Duodenal mucosa (tissue), 2 donors: ENCODE results near the gene PKNOX2.

ENCODE experiments used
- H3K27ac ChIP-seq: one replicate; pipeline ENCODE4 v1.7.0; 2013; ENCODE audit warnings: low read depth, low read length
- H3K27me3 ChIP-seq, 2 donors: one replicate each; pipeline ENCODE4 v1.7.0; 2013; ENCODE audit warnings: low read length in 2 of 2, control low read depth in 1 of 2; ENCODE audit not compliant: insufficient read depth in 2 of 2, control insufficient read depth in 1 of 2
- H3K36me3 ChIP-seq, 2 donors: one replicate each; pipeline ENCODE4 v1.7.0; 2013; ENCODE audit warnings: low read length in 2 of 2, control low read depth in 1 of 2; ENCODE audit not compliant: insufficient read depth in 2 of 2, control insufficient read depth in 1 of 2
- H3K4me1 ChIP-seq, 2 donors: one replicate each; pipeline ENCODE4 v1.7.0; 2013; ENCODE audit warnings: low read length in 2 of 2, control low read depth in 1 of 2; ENCODE audit not compliant: insufficient read depth in 2 of 2, control insufficient read depth in 1 of 2
- H3K4me3 ChIP-seq, 2 donors: one replicate each; pipeline ENCODE4 v1.7.0; 2013; ENCODE audit warnings: low read length in 2 of 2, low read depth in 1 of 2
- H3K9ac ChIP-seq, 2 donors: one replicate each; pipeline ENCODE4 v1.7.0; 2013; ENCODE audit warnings: low read length in 2 of 2, low read depth in 1 of 2
- H3K9me3 ChIP-seq, 2 donors: one replicate each; pipeline ENCODE4 v1.7.0; 2013; ENCODE audit warnings: low read length in 2 of 2, control low read depth in 1 of 2; ENCODE audit not compliant: control insufficient read depth in 1 of 2

The PKNOX2 gene

DNA sequence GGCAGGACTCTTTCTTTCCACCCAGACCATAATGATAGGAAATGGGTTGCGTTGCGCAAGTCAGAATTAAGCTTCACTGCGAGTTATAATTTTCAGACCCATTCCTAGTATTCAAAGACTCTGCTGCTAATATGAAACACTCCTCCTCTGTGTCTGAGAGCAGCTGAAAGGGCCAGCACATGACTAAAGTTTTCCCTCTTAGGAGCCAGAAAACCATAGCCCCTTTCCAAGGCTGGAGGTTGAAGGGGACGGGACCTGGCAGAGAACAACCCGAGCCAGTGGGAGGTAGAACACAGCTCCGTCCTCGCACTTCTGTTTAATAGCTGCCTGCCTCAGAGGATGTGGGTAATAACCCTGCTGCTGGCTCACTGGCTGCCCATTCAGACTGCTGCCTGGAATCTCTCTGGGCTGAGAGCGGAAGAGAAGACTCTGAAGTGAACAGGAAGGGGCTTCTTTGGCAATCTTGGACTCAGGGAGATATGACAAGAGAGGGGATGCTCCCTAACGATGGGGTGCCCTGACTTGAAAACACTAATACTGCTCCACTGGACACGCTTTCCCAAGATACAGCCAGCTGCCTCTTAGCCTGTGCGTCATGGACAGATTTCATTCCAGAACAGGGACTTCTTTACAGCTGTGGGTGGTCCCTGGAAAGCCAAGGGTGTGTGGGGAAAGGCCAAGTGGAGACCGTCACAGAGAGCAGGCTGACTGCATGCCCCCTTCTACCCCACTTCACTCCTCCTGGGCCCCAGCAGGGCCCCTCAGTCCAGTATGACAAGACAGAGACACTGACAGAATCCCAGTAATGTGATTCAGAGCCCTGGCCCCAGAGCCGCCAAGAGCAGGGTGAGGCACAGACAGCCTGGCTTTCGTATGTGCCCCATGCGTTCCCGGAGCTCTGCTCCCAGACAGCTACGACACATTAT is 174.6 kb downstream of the PKNOX2 start:
- no peaks in the 10 kb centered on the region for H3K36me3 ChIP-seq
- H3K4me3 ChIP-seq, result no peak overlapping the region
- no peaks in the 10 kb centered on the region for H3K4me1 ChIP-seq
- peaks cover 0 to 4% of the 10 kb centered on the region in 2 donors for H3K27me3 ChIP-seq
- no peak overlapping the region for H3K9ac ChIP-seq
- no peaks in the 10 kb centered on the region for H3K9me3 ChIP-seq
- no peak overlapping the region for H3K27ac ChIP-seq

GRCh38 chr11:125341676-125342075 is 177.1 kb downstream of the PKNOX2 start:
- H3K4me1 ChIP-seq, result no peaks in the 10 kb centered on the region
- no peaks in the 10 kb centered on the region for H3K9me3 ChIP-seq
- H3K27me3 ChIP-seq, result peaks cover 4 to 8% of the 10 kb centered on the region in 2 donors
- no peaks in the 10 kb centered on the region for H3K36me3 ChIP-seq
- no peak overlapping the region for H3K27ac ChIP-seq
- no peak overlapping the region for H3K4me3 ChIP-seq
- H3K9ac ChIP-seq, result no peak overlapping the region

GRCh38 chr11:125342281-125342930 is 177.9 kb downstream of the PKNOX2 start:
- Histone ChIP-seq H3K9ac (no peak overlapping the region), H3K4me3 (no peak overlapping the region), H3K9me3 (no peaks in the 10 kb centered on the region), H3K27me3 (peaks cover 4 to 8% of the 10 kb centered on the region in 2 donors), H3K27ac (no peak overlapping the region), H3K36me3 (no peaks in the 10 kb centered on the region), H3K4me1 (no peaks in the 10 kb centered on the region)

- peaks cover 4 to 8% of the 10 kb centered on the region in 2 donors for H3K27me3 ChIP-seq
- no peak overlapping the region for H3K4me3 ChIP-seq
- no peak overlapping the region for H3K27ac ChIP-seq
- H3K9me3 ChIP-seq, result no peaks in the 10 kb centered on the region
- H3K36me3 ChIP-seq, result no peaks in the 10 kb centered on the region
- H3K9ac ChIP-seq, result no peak overlapping the region
- H3K4me1 ChIP-seq, result no peaks in the 10 kb centered on the region
These were observed 178.7 kb downstream of the PKNOX2 start for GRCh38 chr11:125343086-125343717.

- no peak overlapping the region for H3K4me3 ChIP-seq
- H3K9ac ChIP-seq, result no peak overlapping the region
- no peak overlapping the region for H3K27ac ChIP-seq
- H3K4me1 ChIP-seq, result no peaks in the 10 kb centered on the region
- no peaks in the 10 kb centered on the region for H3K9me3 ChIP-seq
- no peaks in the 10 kb centered on the region for H3K36me3 ChIP-seq
- peaks cover 4% of the 10 kb centered on the region in 2 donors for H3K27me3 ChIP-seq
These were observed 179.2 kb downstream of the PKNOX2 start for GRCh38 chr11:125343718-125344131.

DNA sequence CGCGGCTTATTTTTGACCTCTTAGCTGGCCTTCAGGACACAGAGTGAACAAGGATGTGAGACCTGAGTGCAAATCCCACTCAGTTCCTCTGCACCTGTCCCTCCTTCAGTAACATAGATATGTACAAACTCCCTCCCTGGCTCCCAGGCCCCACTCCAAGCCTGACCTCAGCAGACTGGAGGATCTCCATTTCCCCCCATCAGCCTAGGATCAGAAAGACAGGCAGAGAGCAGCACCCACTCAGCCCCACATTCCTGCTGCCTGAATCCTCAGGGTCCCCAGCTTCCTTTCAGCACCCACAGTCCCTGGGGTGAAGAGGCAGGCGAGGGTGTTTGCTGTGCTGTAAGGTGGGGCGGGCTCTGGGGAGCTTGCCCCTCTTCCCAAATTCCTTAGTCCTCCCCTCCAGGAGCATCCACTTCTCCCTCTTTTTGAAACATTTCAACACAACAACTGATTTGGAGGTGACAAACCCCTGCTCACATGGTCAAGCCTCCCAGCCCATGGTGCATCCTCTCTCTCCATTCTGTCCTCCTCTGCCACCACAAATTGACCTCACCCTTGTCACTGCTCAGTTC is 180.4 kb downstream of the PKNOX2 start:
- no peaks in the 10 kb centered on the region for H3K36me3 ChIP-seq
- no peaks in the 10 kb centered on the region for H3K9me3 ChIP-seq
- H3K27me3 ChIP-seq, result peaks cover 4% of the 10 kb centered on the region in 2 donors
- no peak overlapping the region for H3K4me3 ChIP-seq
- no peak overlapping the region for H3K27ac ChIP-seq
- H3K4me1 ChIP-seq, result no peaks in the 10 kb centered on the region
- no peak overlapping the region for H3K9ac ChIP-seq

- H3K4me3 ChIP-seq, result no peak overlapping the region
- no peaks in the 10 kb centered on the region for H3K36me3 ChIP-seq
- peaks cover 4 to 6% of the 10 kb centered on the region in 2 donors for H3K27me3 ChIP-seq
- no peak overlapping the region for H3K9ac ChIP-seq
- H3K27ac ChIP-seq, result no peak overlapping the region
- H3K9me3 ChIP-seq, result no peaks in the 10 kb centered on the region
- no peaks in the 10 kb centered on the region for H3K4me1 ChIP-seq
These were observed 181.0 kb downstream of the PKNOX2 start for GRCh38 chr11:125345421-125346178.

GRCh38 chr11:125346179-125346530 is 181.6 kb downstream of the PKNOX2 start:
- H3K4me3 ChIP-seq, result no peak overlapping the region
- H3K9me3 ChIP-seq, result no peaks in the 10 kb centered on the region
- no peak overlapping the region for H3K9ac ChIP-seq
- peaks cover 4 to 8% of the 10 kb centered on the region in 2 donors for H3K27me3 ChIP-seq
- H3K4me1 ChIP-seq, result no peaks in the 10 kb centered on the region
- no peak overlapping the region for H3K27ac ChIP-seq
- no peaks in the 10 kb centered on the region for H3K36me3 ChIP-seq

DNA sequence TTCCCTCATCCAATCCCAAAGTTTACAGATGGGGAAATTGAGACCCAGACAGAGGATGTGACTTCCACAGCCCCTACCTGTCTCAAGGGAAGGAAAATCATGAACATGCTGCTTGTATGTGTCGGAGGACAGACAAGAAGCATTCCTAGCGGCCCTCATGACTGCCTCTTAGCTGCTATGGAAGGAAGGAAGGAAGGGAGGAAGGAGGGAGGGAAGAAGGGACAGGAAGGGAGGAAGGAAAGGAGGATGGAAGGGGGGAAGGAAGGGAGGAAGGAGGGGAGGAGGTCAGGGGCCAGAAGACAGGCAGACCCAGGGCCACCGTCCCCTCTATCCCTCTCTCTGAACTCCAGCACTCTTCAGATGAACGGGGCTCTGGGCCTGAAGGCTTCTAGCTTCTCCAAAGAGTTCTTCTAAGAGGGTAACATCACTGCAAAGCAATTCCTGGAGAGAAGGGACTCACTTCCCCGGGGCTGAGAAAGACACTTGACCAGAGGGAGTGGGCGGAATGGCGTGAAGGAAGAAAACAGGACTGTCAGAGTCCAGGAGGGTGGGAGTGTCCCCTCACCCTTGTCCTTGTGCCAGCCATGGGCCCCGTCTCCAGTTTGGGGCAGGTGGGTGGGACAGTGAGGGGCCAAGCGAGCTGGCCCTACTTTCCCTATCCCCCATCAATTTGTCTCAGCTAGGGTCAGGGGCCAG is 182.2 kb downstream of the PKNOX2 start:
- no peaks in the 10 kb centered on the region for H3K4me1 ChIP-seq
- H3K27me3 ChIP-seq, result peaks cover 7 to 8% of the 10 kb centered on the region in 2 donors
- H3K9ac ChIP-seq, result no peak overlapping the region
- H3K9me3 ChIP-seq, result no peaks in the 10 kb centered on the region
- H3K27ac ChIP-seq, result no peak overlapping the region
- no peaks in the 10 kb centered on the region for H3K36me3 ChIP-seq
- no peak overlapping the region for H3K4me3 ChIP-seq
